Psoas muscle (tissue), 8 donors: ENCODE data around the gene PIAS4. TPM values are rescaled to one million over a fixed set of nuclear protein-coding genes. Genes with fewer than 3 reads are reported as not detected.

ENCODE experiments used
- ATAC-seq, 4 donors: fragments of 200-7000 bp; cut with Tn5 transposase; one replicate each; pipeline ENCODE4 v1.9.1; 2020; ENCODE audit warnings: moderate library complexity in 3 of 4, mild to moderate bottlenecking in 2 of 4
- DNase-seq, 2 donors: peaks; one replicate each; pipeline ENCODE4 v3.0.0-alpha.2; 2020
- H3K27ac ChIP-seq: fragments of 200-600 bp; one replicate; pipeline ENCODE4 v1.8.0; 2022
- H3K27me3 ChIP-seq, 3 donors: fragments of 200-600 bp in 1 of 3; one replicate each; pipeline versions ENCODE4 v1.6.1 to v1.8.0; 2013 to 2022; ENCODE audit warnings: low read length in 2 of 3, mild to moderate bottlenecking in 2 of 3, moderate library complexity in 1 of 3; ENCODE audit not compliant: insufficient read depth in 3 of 3
- H3K36me3 ChIP-seq, 2 donors: fragments of 200-600 bp in 1 of 2; one replicate each; pipeline versions ENCODE4 v1.6.1 to v1.8.0; 2013 to 2022; ENCODE audit warnings: low read depth in 1 of 2, mild to moderate bottlenecking in 1 of 2, moderate library complexity in 1 of 2; ENCODE audit not compliant: insufficient read depth in 1 of 2
- H3K4me1 ChIP-seq: fragments of 200-600 bp; one replicate; pipeline ENCODE4 v1.8.0; 2022
- H3K4me3 ChIP-seq: fragments of 200-600 bp; one replicate; pipeline ENCODE4 v1.8.0; 2022; ENCODE audit warnings: mild to moderate bottlenecking
- H3K9me3 ChIP-seq: fragments of 200-600 bp; one replicate; pipeline ENCODE4 v1.8.0; 2022
- WGBS, 3 donors: extraction: QIAGEN DNeasy Blood & Tissue Kit; methylation state at CpG; one replicate each; pipeline versions ENCODE4 v1.1.6 to v1.1.7; 2013; 5-methylcytosine and 5-hydroxymethylcytosine counted together
- intact Hi-C, 2 donors: fragments of 100-400 bp; cut with DNase I; formaldehyde crosslinking; loops; one replicate each; pipeline versions ENCODE4 v1.11.0 to v1.14.2; 2022
- polyA plus RNA-seq, 3 donors: library from polyadenylated mRNA; stranded (reverse); fragments of 200-250 nt; gene quantifications; one replicate each; pipeline ENCODE4 v1.2.3, GENCODE V29; 2013
- total RNA-seq, 4 donors: library from RNA; stranded (reverse); fragmentation: NEBNext Ultra II Directional in 2 of 4; extraction: Animal tissue kit (Norgen Biotek cat#: 25700) in 2 of 4; gene quantifications; one replicate each; pipeline versions ENCODE4 v1.2.1 to v1.2.4, GENCODE V29; 2021 to 2023
- TF ChIP-seq, protein P1 (sequence below): fragments of 200-600 bp; IDR thresholded peaks from one replicate; pipeline ENCODE4 v1.8.0; 2022; ENCODE audit warnings: antibody characterized with exemption
- donor health status: healthy with polysubstance abuse.
- donor health status: DM: no; HTN: no; CAD: no; lungs with moderate emphysema.
- donor health status: Bipolar disorder and iron deficiency.
- donor health status: healthy.
- donor health status: DM: yes; HTN: yes; CAD: no.
- donor health status: DM: no; HTN: no; CAD: no.
- donor health status: DM: no; HTN: no; CAD: no.
- donor health status: DM: yes; HTN: yes; CAD: no.

The PIAS4 gene
- total and polyA plus RNA-seq, 7 donors, result 12.7 to 27.2 (median 15.1) TPM

DNA sequence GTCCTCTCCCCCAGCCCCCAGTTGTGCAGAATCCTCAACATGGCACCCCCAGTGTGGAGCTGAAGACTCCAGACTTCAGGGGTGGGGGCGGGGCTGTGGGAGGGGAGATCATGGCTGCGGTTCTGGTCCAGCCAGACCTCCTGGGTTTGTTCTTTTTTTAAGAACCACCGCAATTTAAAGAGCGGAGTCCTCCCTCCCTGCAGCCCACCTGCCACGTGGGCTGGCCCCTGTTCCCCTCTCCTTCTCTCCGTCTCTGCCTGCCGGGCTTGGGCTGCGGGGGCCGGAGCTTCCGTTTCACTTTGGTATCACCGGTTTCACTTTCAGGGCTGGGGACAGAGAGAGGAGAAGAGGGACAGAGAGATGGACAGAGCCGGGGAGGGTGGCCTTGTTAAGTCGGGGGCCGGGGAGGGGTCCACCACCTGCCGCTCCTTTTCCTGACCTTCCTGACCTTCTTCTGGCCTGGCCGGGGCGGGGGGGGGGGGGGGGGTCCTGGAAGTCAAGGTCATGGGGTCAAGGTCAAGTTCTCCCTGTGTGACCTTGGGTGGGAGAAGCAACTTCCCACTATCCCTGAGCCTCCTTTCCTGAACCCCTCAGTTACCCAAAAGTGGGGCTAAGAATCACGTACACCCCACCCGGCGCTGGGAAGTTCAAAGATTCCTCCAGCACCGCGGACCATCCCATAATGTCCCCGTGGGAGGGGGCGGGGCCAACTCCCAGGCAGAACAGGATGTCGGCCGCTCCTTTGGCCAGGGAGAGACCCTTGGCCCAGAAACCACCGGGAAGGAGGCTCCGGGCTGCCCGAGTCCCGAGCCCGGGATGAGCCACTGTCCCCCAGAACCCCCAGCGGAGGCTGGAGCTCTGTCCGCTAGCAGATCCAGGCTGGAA is 70.5 kb downstream of the PIAS4 start:
- ATAC-seq (peak; percentile 40 to 70 (median 44)), DNase-seq (peak; percentile 76 to 82)
- peaks cover 3% of the 10 kb centered on the region for H3K4me1 ChIP-seq
- TF ChIP-seq, protein P1, sequence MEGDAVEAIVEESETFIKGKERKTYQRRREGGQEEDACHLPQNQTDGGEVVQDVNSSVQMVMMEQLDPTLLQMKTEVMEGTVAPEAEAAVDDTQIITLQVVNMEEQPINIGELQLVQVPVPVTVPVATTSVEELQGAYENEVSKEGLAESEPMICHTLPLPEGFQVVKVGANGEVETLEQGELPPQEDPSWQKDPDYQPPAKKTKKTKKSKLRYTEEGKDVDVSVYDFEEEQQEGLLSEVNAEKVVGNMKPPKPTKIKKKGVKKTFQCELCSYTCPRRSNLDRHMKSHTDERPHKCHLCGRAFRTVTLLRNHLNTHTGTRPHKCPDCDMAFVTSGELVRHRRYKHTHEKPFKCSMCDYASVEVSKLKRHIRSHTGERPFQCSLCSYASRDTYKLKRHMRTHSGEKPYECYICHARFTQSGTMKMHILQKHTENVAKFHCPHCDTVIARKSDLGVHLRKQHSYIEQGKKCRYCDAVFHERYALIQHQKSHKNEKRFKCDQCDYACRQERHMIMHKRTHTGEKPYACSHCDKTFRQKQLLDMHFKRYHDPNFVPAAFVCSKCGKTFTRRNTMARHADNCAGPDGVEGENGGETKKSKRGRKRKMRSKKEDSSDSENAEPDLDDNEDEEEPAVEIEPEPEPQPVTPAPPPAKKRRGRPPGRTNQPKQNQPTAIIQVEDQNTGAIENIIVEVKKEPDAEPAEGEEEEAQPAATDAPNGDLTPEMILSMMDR, result no peak
- WGBS, 3 donors, result 11 to 17% (median 14%) methylated on average over 29 to 32 of the region's 33 CpGs
- H3K9me3 ChIP-seq, result no peaks in the 10 kb centered on the region
- no peaks in the 10 kb centered on the region for H3K36me3 ChIP-seq
- no peaks in the 10 kb centered on the region for H3K27me3 ChIP-seq
- intact Hi-C loops, result no loop called here
- H3K27ac ChIP-seq, result peak overlapping the region; percentile 41
- H3K4me3 ChIP-seq, result peak overlapping the region; percentile 69

DNA sequence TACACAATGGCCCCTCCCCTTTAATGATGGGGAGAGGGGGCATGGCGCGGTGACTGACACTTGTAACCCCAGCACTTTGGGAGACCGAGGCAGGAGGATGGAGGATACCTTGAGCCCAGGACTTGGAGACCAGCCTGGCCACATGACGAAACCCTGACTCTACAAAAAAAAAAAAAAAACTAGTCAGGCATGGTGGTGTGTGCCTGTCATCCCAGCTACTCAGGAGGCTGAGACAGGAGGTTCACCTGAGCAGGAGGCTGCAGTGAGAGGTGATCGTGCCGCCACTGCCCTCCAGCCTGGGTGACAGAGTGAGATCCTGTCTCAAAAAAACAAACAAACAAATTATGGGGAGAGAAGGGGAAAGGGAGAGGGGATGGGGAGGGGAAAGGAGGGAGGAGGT is 72.9 kb downstream of the PIAS4 start:
- DNase-seq (no peak), ATAC-seq (no peak)
- intact Hi-C loops, result no loop called here
- H3K4me3 ChIP-seq, result no peak overlapping the region
- no peak overlapping the region for H3K27ac ChIP-seq
- H3K4me1 ChIP-seq, result peaks cover 3% of the 10 kb centered on the region
- no peaks in the 10 kb centered on the region for H3K27me3 ChIP-seq
- TF ChIP-seq, protein P1, result no peak
- no peaks in the 10 kb centered on the region for H3K9me3 ChIP-seq
- WGBS, 3 donors, result 71 to 83% (median 82%) methylated on average over 6 of the region's 6 CpGs
- H3K36me3 ChIP-seq, result no peaks in the 10 kb centered on the region

DNA sequence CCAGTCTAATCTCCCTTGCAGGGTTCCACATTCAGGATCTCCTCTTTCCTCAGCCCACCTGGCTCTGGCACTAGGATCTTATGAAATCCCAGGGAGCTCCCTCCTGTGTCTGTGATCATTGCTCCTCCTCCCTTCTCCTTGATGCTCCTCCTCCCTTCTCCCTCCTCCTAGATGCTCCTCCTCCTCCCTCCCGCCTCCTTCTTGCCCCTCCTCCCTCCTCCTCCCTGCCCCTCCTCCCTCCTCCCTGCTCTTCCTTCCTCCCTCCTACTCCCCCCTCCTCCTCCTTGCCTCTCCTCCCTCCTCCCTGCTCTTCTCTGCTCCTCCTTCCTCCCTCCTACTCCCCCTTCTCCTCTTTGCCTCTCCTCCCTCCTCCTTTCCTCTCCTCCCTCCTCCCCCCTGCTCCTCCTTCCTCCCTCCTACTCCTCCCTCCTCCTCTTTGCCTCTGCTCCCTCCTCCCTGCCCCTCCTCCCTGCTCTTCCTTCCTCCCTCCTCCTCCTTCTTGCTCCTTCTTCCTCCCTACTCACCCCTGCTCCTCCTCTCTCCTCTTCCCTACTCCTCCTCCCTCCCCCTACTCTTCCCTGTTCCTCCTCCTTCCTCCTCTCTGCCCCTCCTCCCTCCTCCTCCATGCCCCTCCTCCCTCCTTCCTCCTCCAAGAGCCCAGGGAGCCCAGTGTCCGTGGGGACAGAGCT is 74.0 kb downstream of the PIAS4 start:
- H3K27me3 ChIP-seq, result no peaks in the 10 kb centered on the region
- TF ChIP-seq, protein P1, result no peak
- ATAC-seq (no peak), DNase-seq (no peak)
- intact Hi-C loops, result no loop called here
- no peak overlapping the region for H3K4me3 ChIP-seq
- H3K4me1 ChIP-seq, result peaks cover 3% of the 10 kb centered on the region
- no peaks in the 10 kb centered on the region for H3K36me3 ChIP-seq
- H3K9me3 ChIP-seq, result no peaks in the 10 kb centered on the region
- no peak overlapping the region for H3K27ac ChIP-seq
- 28 to 38% (median 28%) methylated on average over 2 of the region's 2 CpGs for WGBS, 3 donors

DNA sequence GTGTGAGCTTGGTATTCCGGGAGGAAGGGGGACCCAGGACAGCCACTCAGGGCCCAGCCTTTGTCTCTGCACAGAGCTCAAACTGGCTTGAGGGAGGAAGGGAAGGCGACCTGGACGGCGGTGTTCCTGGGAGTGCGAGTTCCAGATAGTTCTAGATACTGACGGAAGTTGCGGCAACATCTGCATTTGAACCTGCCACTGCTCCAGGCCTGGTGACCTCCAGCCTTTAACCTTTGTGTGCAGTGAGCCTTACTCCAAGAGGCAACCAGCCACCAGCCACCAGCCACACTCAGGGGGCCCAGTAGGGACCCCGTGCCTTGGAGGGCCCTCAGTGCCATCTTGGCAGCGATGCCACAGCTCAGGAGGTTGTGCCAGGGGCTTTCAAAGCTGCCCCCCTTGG is 74.6 kb downstream of the PIAS4 start:
- TF ChIP-seq, protein P1, result no peak
- Histone ChIP-seq H3K36me3 (no peaks in the 10 kb centered on the region), H3K27ac (no peak overlapping the region), H3K27me3 (no peaks in the 10 kb centered on the region), H3K4me3 (no peak overlapping the region), H3K9me3 (no peaks in the 10 kb centered on the region), H3K4me1 (peaks cover 2% of the 10 kb centered on the region)
- intact Hi-C loops, result no loop called here
- DNase-seq (no peak), ATAC-seq (no peak)
- WGBS, 3 donors, result 76 to 81% (median 78%) methylated on average over 9 of the region's 9 CpGs
